Endothelial cell of umbilical vein (primary cell): ENCODE data around the gene CCDC180. TPM values are rescaled to one million over a fixed set of nuclear protein-coding genes. Genes with fewer than 3 reads are reported as not detected.

Experiments
- BruUV-seq: library from RNA; stranded (reverse); fragments of 400-500 nt; replicated peaks from 2 replicates; lab custom pipeline; 2021; lab: Mats Ljungman, UMichigan
- CTCF ChIA-PET: fragments of 300-600, 350-600 bp; sonication (Branson Sonifier 250); formaldehyde crosslinking; loops from one replicate; lab custom pipeline; 2021; ENCODE audit warnings: antibody characterized with exemption, inconsistent platforms; lab: Charles Lee
- POLR2A ChIA-PET: fragments of 300-600, 350-600 bp; sonication (Branson Sonifier 250); formaldehyde crosslinking; loops from one replicate; lab custom pipeline; 2021; ENCODE audit warnings: antibody characterized with exemption, inconsistent platforms; lab: Charles Lee
- DNase-seq: peaks from one replicate; pipeline ENCODE4 v3.0.0-alpha.2; 2011; ENCODE audit warnings: low read depth, low spot score
- FAIRE-seq: peaks from 2 replicates; lab custom pipeline; 2011; peaks lifted over from hg19 to GRCh38; lab: Jason Lieb, UNC
- H2AFZ ChIP-seq: 2 replicates; pipeline ENCODE4 v1.6.0; 2012; ENCODE audit warnings: low read depth, low read length, control low read depth, inconsistent platforms
- H3K27ac ChIP-seq: 2 replicates; pipeline ENCODE4 v1.5.1; 2011; ENCODE audit warnings: low read depth, mild to moderate bottlenecking, control low read depth, low read length, moderate library complexity; ENCODE audit not compliant: insufficient read depth
- H3K27me3 ChIP-seq, 2 experiments: 2 replicates each; pipeline versions ENCODE4 v1.6.0 to v1.6.1; 2011; ENCODE audit warnings: low read length in 2 of 2, mixed read lengths in 1 of 2; ENCODE audit not compliant: control insufficient read depth in 2 of 2, insufficient read depth in 2 of 2
- H3K36me3 ChIP-seq, 2 experiments: 2 replicates in 1 of 2; 3 replicates in 1 of 2; pipeline ENCODE4 v1.5.1; 2011; ENCODE audit warnings: low read length in 2 of 2, mild to moderate bottlenecking in 1 of 2, moderate library complexity in 1 of 2; ENCODE audit not compliant: control insufficient read depth in 2 of 2, insufficient read depth in 2 of 2; ENCODE audit errors: extremely low read depth in 1 of 2
- H3K4me1 ChIP-seq: 3 replicates; pipeline ENCODE4 v1.5.1; 2011; ENCODE audit warnings: mild to moderate bottlenecking, low read length; ENCODE audit not compliant: control insufficient read depth, insufficient read depth; ENCODE audit errors: extremely low read depth
- H3K4me2 ChIP-seq: 2 replicates; pipeline ENCODE4 v1.6.1; 2011; ENCODE audit warnings: low read length, control low read depth, mixed read lengths; ENCODE audit not compliant: insufficient read depth
- H3K4me3 ChIP-seq, 3 experiments: fragments of 200-600 bp in 1 of 3; sonication (generic), shearing (Covaris generic) in 1 of 3; replicated peaks in 1 of 3; 2 replicates each; pipeline ENCODE4 v1.5.1; 2011 to 2016; ENCODE audit warnings: control low read depth in 3 of 3, low read length in 3 of 3, mild to moderate bottlenecking in 2 of 3, inconsistent platforms in 1 of 3, low read depth in 1 of 3, moderate library complexity in 1 of 3; ENCODE audit not compliant: insufficient read depth in 1 of 3
- H3K79me2 ChIP-seq: 2 replicates; pipeline ENCODE4 v1.6.0; 2012; ENCODE audit warnings: low read length, inconsistent platforms; ENCODE audit not compliant: control insufficient read depth, insufficient read depth
- H3K9ac ChIP-seq: replicated peaks from 2 replicates; pipeline ENCODE3; 2011; ENCODE audit warnings: low read length, control low read depth; ENCODE audit not compliant: insufficient read depth; ENCODE audit errors: extremely low read depth
- H3K9me1 ChIP-seq: replicated peaks from 3 replicates; pipeline ENCODE4 v1.6.0; 2011; ENCODE audit warnings: mild to moderate bottlenecking, low read length; ENCODE audit not compliant: control insufficient read depth, insufficient read depth; ENCODE audit errors: extremely low read depth
- H3K9me3 ChIP-seq: replicated peaks from 2 replicates; pipeline ENCODE4 v1.5.1; 2012; ENCODE audit warnings: low read length, inconsistent platforms; ENCODE audit not compliant: control insufficient read depth, insufficient read depth
- H4K20me1 ChIP-seq: replicated peaks from 2 replicates; pipeline ENCODE3; 2011; ENCODE audit warnings: mild to moderate bottlenecking, low read length; ENCODE audit not compliant: control insufficient read depth, insufficient read depth; ENCODE audit errors: extremely low read depth
- EZH2 ChIP-seq: IDR thresholded peaks from 2 replicates; pipeline ENCODE4 v1.6.1; 2012; ENCODE audit warnings: borderline replicate concordance, low read depth, mild to moderate bottlenecking, moderate library complexity, low read length, inconsistent platforms; ENCODE audit not compliant: severe bottlenecking
- FOS ChIP-seq: IDR thresholded peaks from 2 replicates; pipeline ENCODE4 v1.6.1; 2011; ENCODE audit warnings: mild to moderate bottlenecking, low read length, moderate library complexity, borderline replicate concordance; ENCODE audit not compliant: insufficient read depth
- GATA2 ChIP-seq: IDR thresholded peaks from 2 replicates; pipeline ENCODE4 v1.7.0; 2011; ENCODE audit warnings: low read depth, mild to moderate bottlenecking, moderate library complexity, mixed read lengths, low read length; ENCODE audit not compliant: insufficient read length, insufficient read depth
- JUN ChIP-seq: IDR thresholded peaks from 2 replicates; pipeline ENCODE4 v1.6.1; 2011; ENCODE audit warnings: borderline replicate concordance, low read depth; ENCODE audit not compliant: insufficient read length, insufficient read depth
- MYC ChIP-seq: IDR thresholded peaks from one replicate; pipeline ENCODE4 v1.6.1; 2011; ENCODE audit warnings: mild to moderate bottlenecking, low read depth, low read length
- POLR2A ChIP-seq: IDR thresholded peaks from 2 replicates; pipeline ENCODE4 v1.6.1; 2012; ENCODE audit warnings: low read depth, mild to moderate bottlenecking, control low read depth, low read length
- POLR2AphosphoS5 ChIP-seq: IDR thresholded peaks from 2 replicates; pipeline ENCODE4 v1.6.1; 2012; ENCODE audit warnings: low read depth, mild to moderate bottlenecking, control low read depth, low read length, moderate library complexity; ENCODE audit not compliant: insufficient read depth
- dilution Hi-C: fragments of 300-500 bp; cut with MboI; formaldehyde crosslinking; loops from one replicate; pipeline ENCODE4 v1.15.0; 2019; ENCODE audit warnings: low sequenced_read_pairs; ENCODE audit not compliant: extremely low pct_ligation_motif_present
- intact Hi-C: fragments of 100-400 bp; cut with micrococcal nuclease; formaldehyde crosslinking; loops from one replicate; pipeline ENCODE4 v1.10.0; 2022
- polyA plus RNA-seq, 4 experiments: library from polyadenylated mRNA; depleted of rRNA in 3 of 4; stranded (reverse) in 3 of 4; unstranded in 1 of 4; fragments of >200 nt; gene quantifications; 2 replicates each; pipeline versions ENCODE4 v1.2.1 to v1.2.3, GENCODE V29; 2011 to 2012; ENCODE audit warnings: missing spikeins in 1 of 4
- total RNA-seq: library from RNA; stranded (reverse); gene quantifications from 2 replicates; pipeline ENCODE4 v1.2.3, GENCODE V29; 2021
- TF ChIP-seq, protein P1 (sequence below), 2 donors: IDR thresholded peaks; 1 replicate in 1 of 2; 2 replicates in 1 of 2; pipeline ENCODE4 v1.5.1; 2011; ENCODE audit warnings: low read length in 2 of 2, mild to moderate bottlenecking in 2 of 2, moderate library complexity in 2 of 2, control low read depth in 1 of 2, inconsistent platforms in 1 of 2, low read depth in 1 of 2; ENCODE audit not compliant: insufficient read depth in 1 of 2; ENCODE audit errors: extremely low read depth in 1 of 2
- TF ChIP-seq, protein P2 (sequence below): IDR thresholded peaks from 2 replicates; pipeline ENCODE4 v1.6.1; 2011; ENCODE audit not compliant: insufficient read depth, insufficient read length

The CCDC180 gene
- total and polyA plus RNA-seq, 2 donors (not counting 3 experiments of a cell fraction or from before 2014, with no cell fraction given), result 0.30 to 2.5 TPM

DNA sequence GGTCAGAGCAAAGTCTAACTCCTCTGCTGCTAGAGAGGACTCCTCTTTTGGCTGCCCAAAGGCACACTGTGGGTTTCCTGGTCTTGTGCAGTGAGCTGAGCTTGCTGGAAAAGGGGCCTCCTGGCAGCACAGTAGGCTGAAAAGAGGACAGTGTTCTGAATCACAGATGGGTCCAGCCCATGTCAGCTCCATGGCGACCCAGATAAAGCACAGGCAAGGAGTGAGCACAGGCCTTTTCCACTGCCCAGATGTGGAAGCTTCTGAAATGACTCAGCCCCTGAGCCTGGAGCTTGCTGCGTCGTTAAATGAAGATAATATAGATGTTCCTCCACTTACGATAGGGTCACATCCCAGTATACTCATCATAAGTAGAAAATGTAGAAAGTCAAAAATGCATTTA lies 8.1 kb downstream of the CCDC180 start:
- Histone ChIP-seq H3K9me3 (no peaks in the 10 kb centered on the region), H3K79me2 (no peaks in the 10 kb centered on the region), H3K9ac (no peak overlapping the region), H3K36me3 (no peaks in the 10 kb centered on the region), H3K4me3 (no peak overlapping the region), H3K27ac (no peak overlapping the region), H3K4me2 (no peak overlapping the region), H3K4me1 (no peaks in the 10 kb centered on the region), H4K20me1 (no peaks in the 10 kb centered on the region), H3K9me1 (no peaks in the 10 kb centered on the region), H3K27me3 (no peaks in the 10 kb centered on the region), H2AFZ (no peak overlapping the region)
- intact Hi-C loops (no loop called here), dilution Hi-C loops (no loop called here)
- FAIRE-seq (no peak), DNase-seq (no peak)
- POLR2A ChIA-PET, result no interaction called here
- TF ChIP-seq POLR2A (no peak), EZH2 (no peak), POLR2AphosphoS5 (no peak), FOS (no peak), GATA2 (no peak), MYC (no peak), JUN (no peak)
- TF ChIP-seq, protein P1, sequence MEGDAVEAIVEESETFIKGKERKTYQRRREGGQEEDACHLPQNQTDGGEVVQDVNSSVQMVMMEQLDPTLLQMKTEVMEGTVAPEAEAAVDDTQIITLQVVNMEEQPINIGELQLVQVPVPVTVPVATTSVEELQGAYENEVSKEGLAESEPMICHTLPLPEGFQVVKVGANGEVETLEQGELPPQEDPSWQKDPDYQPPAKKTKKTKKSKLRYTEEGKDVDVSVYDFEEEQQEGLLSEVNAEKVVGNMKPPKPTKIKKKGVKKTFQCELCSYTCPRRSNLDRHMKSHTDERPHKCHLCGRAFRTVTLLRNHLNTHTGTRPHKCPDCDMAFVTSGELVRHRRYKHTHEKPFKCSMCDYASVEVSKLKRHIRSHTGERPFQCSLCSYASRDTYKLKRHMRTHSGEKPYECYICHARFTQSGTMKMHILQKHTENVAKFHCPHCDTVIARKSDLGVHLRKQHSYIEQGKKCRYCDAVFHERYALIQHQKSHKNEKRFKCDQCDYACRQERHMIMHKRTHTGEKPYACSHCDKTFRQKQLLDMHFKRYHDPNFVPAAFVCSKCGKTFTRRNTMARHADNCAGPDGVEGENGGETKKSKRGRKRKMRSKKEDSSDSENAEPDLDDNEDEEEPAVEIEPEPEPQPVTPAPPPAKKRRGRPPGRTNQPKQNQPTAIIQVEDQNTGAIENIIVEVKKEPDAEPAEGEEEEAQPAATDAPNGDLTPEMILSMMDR (IDR thresholded peaks at IDR 0.05; ENCODE audit: extremely low read depth in 1 of 2, insufficient read depth in 1 of 2, low read depth in 1 of 2, low read length in 2 of 2), result no peak
- TF ChIP-seq, protein P2, sequence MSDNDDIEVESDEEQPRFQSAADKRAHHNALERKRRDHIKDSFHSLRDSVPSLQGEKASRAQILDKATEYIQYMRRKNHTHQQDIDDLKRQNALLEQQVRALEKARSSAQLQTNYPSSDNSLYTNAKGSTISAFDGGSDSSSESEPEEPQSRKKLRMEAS, result no peak
- no TSS peak for BruUV-seq
- CTCF ChIA-PET, result interaction anchor here (1.4 kb wide), 1 partner anchor 11 kb away, joined by 5 read pairs; no protein-coding TSS in a partner anchor
